PFSK-1 (cell line): ENCODE data around the gene PPP2R1B.

Source experiments
- FOXP2 ChIP-seq: optimal IDR thresholded peaks from 2 replicates; pipeline ENCODE3; 2011; ENCODE audit warnings: borderline replicate concordance, control low read depth, inconsistent platforms; ENCODE audit not compliant: insufficient read depth; ENCODE audit errors: extremely low read length, extremely low read depth
- POLR2AphosphoS5 ChIP-seq: IDR thresholded peaks from 2 replicates; pipeline ENCODE4 v1.6.1; 2012; ENCODE audit warnings: low read depth, mild to moderate bottlenecking, control low read depth, low read length, moderate library complexity
- TAF1 ChIP-seq: IDR thresholded peaks from 2 replicates; pipeline ENCODE4 v1.6.1; 2012; ENCODE audit warnings: low read length, control low read depth, borderline replicate concordance; ENCODE audit not compliant: insufficient read depth
- TF ChIP-seq, protein P1 (sequence below), 2 experiments: IDR thresholded peaks; 2 replicates each; pipeline versions ENCODE4 v1.6.1 to v1.8.0; 2011 to 2012; ENCODE audit warnings: low read depth in 2 of 2, low read length in 2 of 2, control low read depth in 1 of 2, inconsistent platforms in 1 of 2, mild to moderate bottlenecking in 1 of 2, moderate library complexity in 1 of 2; ENCODE audit not compliant: insufficient read depth in 1 of 2

DNA sequence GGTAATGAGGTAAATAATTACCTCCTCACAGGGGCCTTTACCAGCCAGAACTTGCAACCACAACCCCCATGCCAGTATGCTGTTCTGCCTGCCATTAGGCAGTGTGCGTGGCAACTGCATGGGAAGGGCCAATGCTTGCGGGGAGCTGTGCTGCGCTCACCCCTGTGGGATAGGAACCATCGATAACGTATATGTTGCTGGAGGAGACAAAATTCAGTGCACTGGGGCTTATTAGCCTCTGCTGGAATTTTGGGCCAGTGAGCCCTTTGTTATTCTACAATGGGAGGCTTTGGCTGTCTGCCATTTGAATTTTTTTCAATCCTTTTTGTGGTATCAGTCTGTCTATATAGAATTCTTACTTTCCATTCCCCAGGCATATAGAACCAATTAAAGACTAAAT lies 47.3 kb downstream of the PPP2R1B start:
- TF ChIP-seq, protein P1, sequence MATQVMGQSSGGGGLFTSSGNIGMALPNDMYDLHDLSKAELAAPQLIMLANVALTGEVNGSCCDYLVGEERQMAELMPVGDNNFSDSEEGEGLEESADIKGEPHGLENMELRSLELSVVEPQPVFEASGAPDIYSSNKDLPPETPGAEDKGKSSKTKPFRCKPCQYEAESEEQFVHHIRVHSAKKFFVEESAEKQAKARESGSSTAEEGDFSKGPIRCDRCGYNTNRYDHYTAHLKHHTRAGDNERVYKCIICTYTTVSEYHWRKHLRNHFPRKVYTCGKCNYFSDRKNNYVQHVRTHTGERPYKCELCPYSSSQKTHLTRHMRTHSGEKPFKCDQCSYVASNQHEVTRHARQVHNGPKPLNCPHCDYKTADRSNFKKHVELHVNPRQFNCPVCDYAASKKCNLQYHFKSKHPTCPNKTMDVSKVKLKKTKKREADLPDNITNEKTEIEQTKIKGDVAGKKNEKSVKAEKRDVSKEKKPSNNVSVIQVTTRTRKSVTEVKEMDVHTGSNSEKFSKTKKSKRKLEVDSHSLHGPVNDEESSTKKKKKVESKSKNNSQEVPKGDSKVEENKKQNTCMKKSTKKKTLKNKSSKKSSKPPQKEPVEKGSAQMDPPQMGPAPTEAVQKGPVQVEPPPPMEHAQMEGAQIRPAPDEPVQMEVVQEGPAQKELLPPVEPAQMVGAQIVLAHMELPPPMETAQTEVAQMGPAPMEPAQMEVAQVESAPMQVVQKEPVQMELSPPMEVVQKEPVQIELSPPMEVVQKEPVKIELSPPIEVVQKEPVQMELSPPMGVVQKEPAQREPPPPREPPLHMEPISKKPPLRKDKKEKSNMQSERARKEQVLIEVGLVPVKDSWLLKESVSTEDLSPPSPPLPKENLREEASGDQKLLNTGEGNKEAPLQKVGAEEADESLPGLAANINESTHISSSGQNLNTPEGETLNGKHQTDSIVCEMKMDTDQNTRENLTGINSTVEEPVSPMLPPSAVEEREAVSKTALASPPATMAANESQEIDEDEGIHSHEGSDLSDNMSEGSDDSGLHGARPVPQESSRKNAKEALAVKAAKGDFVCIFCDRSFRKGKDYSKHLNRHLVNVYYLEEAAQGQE (IDR thresholded peaks at IDR 0.05; ENCODE audit: insufficient read depth in 1 of 2, low read depth in 2 of 2, low read length in 2 of 2): no peak
- TF ChIP-seq FOXP2 (no peak), POLR2AphosphoS5 (no peak), TAF1 (no peak)
